Fibroblast of pulmonary artery (primary cell): ENCODE data around the gene RPL36.

Experiments used
- DNase-seq: peaks from one replicate; pipeline ENCODE4 v3.0.0-alpha.2; 2010; ENCODE audit warnings: low read depth
- H3K4me3 ChIP-seq: replicated peaks from 2 replicates; pipeline ENCODE4 v1.5.1; 2011; ENCODE audit warnings: low read depth, mild to moderate bottlenecking, control low read depth, low read length, moderate library complexity
- CTCF ChIP-seq: IDR thresholded peaks from 2 replicates; pipeline ENCODE4 v1.5.1; 2011; ENCODE audit warnings: mild to moderate bottlenecking, control low read depth, low read length, inconsistent platforms; ENCODE audit errors: missing control alignments

RPL36 gene

GRCh38 chr19:5648464-5648863 lies 41.6 kb upstream of the RPL36 start:
- no peak overlapping the region for H3K4me3 ChIP-seq

GRCh38 chr19:5651361-5651760 lies 38.7 kb upstream of the RPL36 start:
- no peak for TF ChIP-seq CTCF
- no peak for DNase-seq
- H3K4me3 ChIP-seq: no peak overlapping the region

More at GRCh38 chr19:5648464-5648863, 41.6 kb upstream of the RPL36 start:
- no peak for TF ChIP-seq CTCF
- DNase-seq: no peak

- no peak for DNase-seq
- no peak overlapping the region for H3K4me3 ChIP-seq
- TF ChIP-seq CTCF: no peak
Measured at GRCh38 chr19:5652261-5652660, 37.8 kb upstream of the RPL36 start.

GRCh38 chr19:5654931-5655330 lies 35.2 kb upstream of the RPL36 start:
- no peak for TF ChIP-seq CTCF
- H3K4me3 ChIP-seq: no peak overlapping the region
- no peak for DNase-seq

- DNase-seq: no peak
- no peak overlapping the region for H3K4me3 ChIP-seq
- no peak for TF ChIP-seq CTCF
Measured at GRCh38 chr19:5655412-5655811, 34.7 kb upstream of the RPL36 start.

GRCh38 chr19:5661483-5661882 lies 28.6 kb upstream of the RPL36 start:
- no peak for DNase-seq
- no peak overlapping the region for H3K4me3 ChIP-seq
- TF ChIP-seq CTCF: no peak

GRCh38 chr19:5663904-5664303 lies 26.2 kb upstream of the RPL36 start:
- DNase-seq: no peak
- H3K4me3 ChIP-seq: no peak overlapping the region
- no peak for TF ChIP-seq CTCF
